ENCODE results near the gene TEX52.
A peak's percentile ranks its signal among the peaks of the same experiment; 100 is the strongest.

GRCh38 chr12:2813214-2814185, 43.3 kb downstream of the TEX52 start:
- TF ChIP-seq CTCF (IDR thresholded peaks at IDR 0.05), result peak; percentile 74
- TF ChIP-seq EZH2 (IDR thresholded peaks at IDR 0.05), result no peak
- no peak for TF ChIP-seq EZH2phosphoT487 (IDR thresholded peaks at IDR 0.05)
